K562 (cell line): Measurements from ENCODE around the gene AGPAT1. TPM values are rescaled to one million over a fixed set of nuclear protein-coding genes. Genes with fewer than 3 reads are reported as not detected.
A peak's percentile ranks its signal among the peaks of the same experiment; 100 is the strongest.

Experiments
- ARID1B ChIP-seq: fragments of 450-650 bp; IDR thresholded peaks from 2 replicates; pipeline ENCODE4 v1.6.1; 2016; ENCODE audit warnings: antibody characterized with exemption, mild to moderate bottlenecking, inconsistent platforms
- E2F3 ChIP-seq: fragments of 250-450 bp; sonication (Bioruptor Pico); IDR thresholded peaks from 2 replicates; pipeline ENCODE4 v1.4.0; 2020; ENCODE audit warnings: mild to moderate bottlenecking
- ESRRA ChIP-seq: fragments of 450-650 bp; IDR thresholded peaks from 2 replicates; pipeline ENCODE4 v1.6.1; 2014; ENCODE audit warnings: low read depth, mild to moderate bottlenecking, moderate library complexity, borderline replicate concordance
- ETV5 ChIP-seq: sonication (generic); formaldehyde crosslinking; IDR thresholded peaks from 2 replicates; pipeline ENCODE4 v1.4.0; 2020; ENCODE audit warnings: low read depth, mild to moderate bottlenecking, missing genetic modification reagents
- FOXJ2 ChIP-seq: fragments of 200-800 bp; sonication (Bioruptor generic); IDR thresholded peaks from 2 replicates; pipeline ENCODE4 v1.6.1; 2016; ENCODE audit warnings: missing genetic modification characterization, missing compliant biosample characterization
- HLTF ChIP-seq: fragments of 450-650 bp; IDR thresholded peaks from 2 replicates; pipeline ENCODE4 v1.6.1; 2016
- MAZ ChIP-seq, 2 experiments: fragments of 450-650 bp in 1 of 2; sonication (generic) in 1 of 2; formaldehyde crosslinking; IDR thresholded peaks in 1 of 2; conservative IDR thresholded peaks in 1 of 2; 2 replicates each; pipeline versions ENCODE4 v1.4.0 to v1.5.0; 2020; ENCODE audit warnings: mild to moderate bottlenecking in 1 of 2, missing genetic modification reagents in 1 of 2
- OTX1 ChIP-seq: fragments of 450-650 bp; formaldehyde crosslinking; IDR thresholded peaks from 2 replicates; pipeline ENCODE4 v1.4.0; 2022; ENCODE audit warnings: mild to moderate bottlenecking
- RHOXF2B ChIP-seq: fragments of 250-450 bp; sonication (Bioruptor Pico); conservative IDR thresholded peaks from 2 replicates; pipeline ENCODE4 v1.5.1; 2021
- ZC3H8 ChIP-seq: fragments of 450-650 bp; IDR thresholded peaks from 2 replicates; pipeline ENCODE4 v1.6.1; 2017
- ZNF41 ChIP-seq: fragments of 250-450 bp; sonication (Bioruptor Pico); conservative IDR thresholded peaks from 2 replicates; pipeline ENCODE4 v1.4.0; 2020; ENCODE audit warnings: mild to moderate bottlenecking
- ZNF76 ChIP-seq: fragments of 250-450 bp; sonication (Bioruptor Pico); IDR thresholded peaks from 2 replicates; pipeline ENCODE4 v1.4.0; 2020; ENCODE audit warnings: mild to moderate bottlenecking, moderate library complexity, borderline replicate concordance
- polyA plus RNA-seq, 8 experiments: library from polyadenylated mRNA; depleted of rRNA in 4 of 8; stranded (reverse) in 5 of 8; unstranded in 3 of 8; fragments of >200 nt; fragmentation: Nextera tagmentation in 2 of 8; fragmentation: Illumina TruSeq in 1 of 8; extraction: Ambion mirVana in 2 of 8; extraction: Trizol in 1 of 8; gene quantifications; 2 replicates each; pipeline versions ENCODE4 v1.2.1 to v1.2.3, GENCODE V29; 2011 to 2014; ENCODE audit warnings: inconsistent platforms in 1 of 8, missing spikeins in 1 of 8
- total RNA-seq, 7 experiments: library from RNA; depleted of rRNA in 6 of 7; stranded (reverse); fragments of >200 nt in 6 of 7; fragmentation: Illumina TruSeq in 2 of 7; extraction: Trizol in 2 of 7; gene quantifications; 2 replicates each; pipeline versions ENCODE4 v1.2.1 to v1.2.3, GENCODE V29; 2011 to 2021; ENCODE audit warnings: low replicate concordance in 1 of 7
- TF ChIP-seq, protein P1 (sequence below): fragments of 250-450 bp; sonication (Bioruptor Pico); IDR thresholded peaks from 2 replicates; pipeline ENCODE4 v1.4.0; 2020
- TF ChIP-seq, protein P2 (sequence below): fragments of 250-450 bp; sonication (Bioruptor Pico); IDR thresholded peaks from 2 replicates; pipeline ENCODE4 v1.5.0; 2021
- TF ChIP-seq, protein P3 (sequence below), 2 experiments: fragments of 200-800 bp in 1 of 2; sonication (Bioruptor generic) in 1 of 2; sonication (generic) in 1 of 2; formaldehyde crosslinking in 1 of 2; IDR thresholded peaks in 1 of 2; conservative IDR thresholded peaks in 1 of 2; 2 replicates each; pipeline versions ENCODE4 v1.5.0 to v1.6.1; 2016 to 2020; ENCODE audit warnings: missing compliant biosample characterization in 1 of 2, missing genetic modification characterization in 1 of 2, missing genetic modification reagents in 1 of 2
- TF ChIP-seq, protein P4 (sequence below): IDR thresholded peaks from 2 replicates; pipeline ENCODE4 v1.6.1; 2012; ENCODE audit warnings: low read depth, low read length, improper control_type of control experiment, borderline replicate concordance
- TF ChIP-seq, protein P5 (sequence below): sonication (generic); formaldehyde crosslinking; IDR thresholded peaks from 2 replicates; pipeline ENCODE4 v1.8.0; 2022; ENCODE audit warnings: missing genetic modification reagents, mild to moderate bottlenecking, moderate library complexity, borderline replicate concordance

The AGPAT1 gene
- total and polyA plus RNA-seq, 9 of the 15 experiments (the other 6 are each of a cell fraction or from before 2014, with no cell fraction given), result 37.9 to 176 (median 69.4) TPM

DNA sequence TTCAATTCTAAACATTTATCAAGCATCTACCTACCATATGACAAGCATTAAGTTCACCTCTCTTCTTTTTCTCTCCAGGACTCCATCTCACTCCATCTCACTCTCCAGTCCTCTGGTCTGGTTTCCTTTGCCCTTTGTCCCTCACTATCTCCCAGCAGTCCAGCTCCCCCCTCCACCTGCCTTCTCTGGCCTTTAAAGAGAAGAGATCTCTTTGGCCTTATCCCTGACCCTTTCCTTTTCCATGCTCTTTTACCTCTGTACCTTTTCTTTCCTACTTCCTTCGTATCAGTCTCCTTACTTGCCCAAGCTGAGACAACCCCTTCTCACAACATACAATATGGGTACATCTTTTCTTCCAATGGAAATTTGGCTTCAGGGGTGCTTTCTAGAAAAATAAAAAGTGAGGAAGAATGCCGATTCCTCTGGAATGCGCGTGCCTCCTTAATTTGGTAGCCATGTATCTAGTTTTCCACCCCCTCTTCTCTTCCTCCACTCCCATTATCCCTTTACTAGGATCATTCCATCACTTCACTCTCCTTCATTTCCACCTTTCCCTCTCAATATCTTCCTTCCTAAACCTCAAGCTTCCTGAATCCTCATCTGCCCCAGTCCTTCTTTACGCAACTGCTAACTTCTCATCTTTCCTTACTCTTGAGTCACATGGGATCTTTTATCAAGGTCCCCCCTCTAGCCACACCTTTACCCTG, 745 bp upstream of the AGPAT1 start (continued):
- TF ChIP-seq, protein P1, sequence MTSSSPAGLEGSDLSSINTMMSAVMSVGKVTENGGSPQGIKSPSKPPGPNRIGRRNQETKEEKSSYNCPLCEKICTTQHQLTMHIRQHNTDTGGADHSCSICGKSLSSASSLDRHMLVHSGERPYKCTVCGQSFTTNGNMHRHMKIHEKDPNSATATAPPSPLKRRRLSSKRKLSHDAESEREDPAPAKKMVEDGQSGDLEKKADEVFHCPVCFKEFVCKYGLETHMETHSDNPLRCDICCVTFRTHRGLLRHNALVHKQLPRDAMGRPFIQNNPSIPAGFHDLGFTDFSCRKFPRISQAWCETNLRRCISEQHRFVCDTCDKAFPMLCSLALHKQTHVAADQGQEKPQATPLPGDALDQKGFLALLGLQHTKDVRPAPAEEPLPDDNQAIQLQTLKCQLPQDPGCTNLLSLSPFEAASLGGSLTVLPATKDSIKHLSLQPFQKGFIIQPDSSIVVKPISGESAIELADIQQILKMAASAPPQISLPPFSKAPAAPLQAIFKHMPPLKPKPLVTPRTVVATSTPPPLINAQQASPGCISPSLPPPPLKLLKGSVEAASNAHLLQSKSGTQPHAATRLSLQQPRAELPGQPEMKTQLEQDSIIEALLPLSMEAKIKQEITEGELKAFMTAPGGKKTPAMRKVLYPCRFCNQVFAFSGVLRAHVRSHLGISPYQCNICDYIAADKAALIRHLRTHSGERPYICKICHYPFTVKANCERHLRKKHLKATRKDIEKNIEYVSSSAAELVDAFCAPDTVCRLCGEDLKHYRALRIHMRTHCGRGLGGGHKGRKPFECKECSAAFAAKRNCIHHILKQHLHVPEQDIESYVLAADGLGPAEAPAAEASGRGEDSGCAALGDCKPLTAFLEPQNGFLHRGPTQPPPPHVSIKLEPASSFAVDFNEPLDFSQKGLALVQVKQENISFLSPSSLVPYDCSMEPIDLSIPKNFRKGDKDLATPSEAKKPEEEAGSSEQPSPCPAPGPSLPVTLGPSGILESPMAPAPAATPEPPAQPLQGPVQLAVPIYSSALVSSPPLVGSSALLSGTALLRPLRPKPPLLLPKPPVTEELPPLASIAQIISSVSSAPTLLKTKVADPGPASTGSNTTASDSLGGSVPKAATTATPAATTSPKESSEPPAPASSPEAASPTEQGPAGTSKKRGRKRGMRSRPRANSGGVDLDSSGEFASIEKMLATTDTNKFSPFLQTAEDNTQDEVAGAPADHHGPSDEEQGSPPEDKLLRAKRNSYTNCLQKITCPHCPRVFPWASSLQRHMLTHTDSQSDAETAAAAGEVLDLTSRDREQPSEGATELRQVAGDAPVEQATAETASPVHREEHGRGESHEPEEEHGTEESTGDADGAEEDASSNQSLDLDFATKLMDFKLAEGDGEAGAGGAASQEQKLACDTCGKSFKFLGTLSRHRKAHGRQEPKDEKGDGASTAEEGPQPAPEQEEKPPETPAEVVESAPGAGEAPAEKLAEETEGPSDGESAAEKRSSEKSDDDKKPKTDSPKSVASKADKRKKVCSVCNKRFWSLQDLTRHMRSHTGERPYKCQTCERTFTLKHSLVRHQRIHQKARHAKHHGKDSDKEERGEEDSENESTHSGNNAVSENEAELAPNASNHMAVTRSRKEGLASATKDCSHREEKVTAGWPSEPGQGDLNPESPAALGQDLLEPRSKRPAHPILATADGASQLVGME (CRISPR knock-in tag), result 0 out of 2 replicates have a peak, but pooled peaks have one; percentile 66
- TF ChIP-seq, protein P2, sequence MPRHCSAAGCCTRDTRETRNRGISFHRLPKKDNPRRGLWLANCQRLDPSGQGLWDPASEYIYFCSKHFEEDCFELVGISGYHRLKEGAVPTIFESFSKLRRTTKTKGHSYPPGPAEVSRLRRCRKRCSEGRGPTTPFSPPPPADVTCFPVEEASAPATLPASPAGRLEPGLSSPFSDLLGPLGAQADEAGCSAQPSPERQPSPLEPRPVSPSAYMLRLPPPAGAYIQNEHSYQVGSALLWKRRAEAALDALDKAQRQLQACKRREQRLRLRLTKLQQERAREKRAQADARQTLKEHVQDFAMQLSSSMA (CRISPR knock-in tag), result no peak
- TF ChIP-seq ARID1B (peak; percentile 49), ZNF41 (CRISPR knock-in tag) (no peak), MAZ (CRISPR knock-in tag; conservative IDR thresholded peaks at IDR 0.05 in 1 of 2, IDR thresholded peaks at IDR 0.05 in 1 of 2) (no peak), E2F3 (CRISPR knock-in tag) (peak; percentile 25; the same call in 1 of the 2 replicates), FOXJ2 (tag) (no peak), ZC3H8 (peak; percentile 89; the same call in 1 of the 2 replicates), HLTF (peak; percentile 88; the same call in 1 of the 2 replicates), OTX1 (CRISPR knock-in tag) (peak; percentile 95), ETV5 (CRISPR knock-in tag) (no peak), RHOXF2B (CRISPR knock-in tag) (no peak), ZNF76 (CRISPR knock-in tag) (no peak), ESRRA (no peak)
- TF ChIP-seq, protein P3, sequence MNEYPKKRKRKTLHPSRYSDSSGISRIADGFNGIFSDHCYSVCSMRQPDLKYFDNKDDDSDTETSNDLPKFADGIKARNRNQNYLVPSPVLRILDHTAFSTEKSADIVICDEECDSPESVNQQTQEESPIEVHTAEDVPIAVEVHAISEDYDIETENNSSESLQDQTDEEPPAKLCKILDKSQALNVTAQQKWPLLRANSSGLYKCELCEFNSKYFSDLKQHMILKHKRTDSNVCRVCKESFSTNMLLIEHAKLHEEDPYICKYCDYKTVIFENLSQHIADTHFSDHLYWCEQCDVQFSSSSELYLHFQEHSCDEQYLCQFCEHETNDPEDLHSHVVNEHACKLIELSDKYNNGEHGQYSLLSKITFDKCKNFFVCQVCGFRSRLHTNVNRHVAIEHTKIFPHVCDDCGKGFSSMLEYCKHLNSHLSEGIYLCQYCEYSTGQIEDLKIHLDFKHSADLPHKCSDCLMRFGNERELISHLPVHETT (CRISPR knock-in tag; conservative IDR thresholded peaks at IDR 0.05 in 1 of 2, IDR thresholded peaks at IDR 0.05 in 1 of 2), result no peak
- TF ChIP-seq, protein P4, sequence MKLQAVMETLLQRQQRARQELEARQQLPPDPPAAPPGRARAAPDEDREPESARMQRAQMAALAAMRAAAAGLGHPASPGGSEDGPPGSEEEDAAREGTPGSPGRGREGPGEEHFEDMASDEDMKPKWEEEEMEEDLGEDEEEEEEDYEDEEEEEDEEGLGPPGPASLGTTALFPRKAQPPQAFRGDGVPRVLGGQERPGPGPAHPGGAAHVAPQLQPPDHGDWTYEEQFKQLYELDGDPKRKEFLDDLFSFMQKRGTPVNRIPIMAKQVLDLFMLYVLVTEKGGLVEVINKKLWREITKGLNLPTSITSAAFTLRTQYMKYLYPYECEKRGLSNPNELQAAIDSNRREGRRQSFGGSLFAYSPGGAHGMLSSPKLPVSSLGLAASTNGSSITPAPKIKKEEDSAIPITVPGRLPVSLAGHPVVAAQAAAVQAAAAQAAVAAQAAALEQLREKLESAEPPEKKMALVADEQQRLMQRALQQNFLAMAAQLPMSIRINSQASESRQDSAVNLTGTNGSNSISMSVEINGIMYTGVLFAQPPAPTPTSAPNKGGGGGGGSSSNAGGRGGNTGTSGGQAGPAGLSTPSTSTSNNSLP, result no peak
- TF ChIP-seq, protein P5, sequence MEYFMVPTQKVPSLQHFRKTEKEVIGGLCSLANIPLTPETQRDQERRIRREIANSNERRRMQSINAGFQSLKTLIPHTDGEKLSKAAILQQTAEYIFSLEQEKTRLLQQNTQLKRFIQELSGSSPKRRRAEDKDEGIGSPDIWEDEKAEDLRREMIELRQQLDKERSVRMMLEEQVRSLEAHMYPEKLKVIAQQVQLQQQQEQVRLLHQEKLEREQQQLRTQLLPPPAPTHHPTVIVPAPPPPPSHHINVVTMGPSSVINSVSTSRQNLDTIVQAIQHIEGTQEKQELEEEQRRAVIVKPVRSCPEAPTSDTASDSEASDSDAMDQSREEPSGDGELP, result no peak
